Gastroesophageal sphincter (tissue), 3 donors: Measurements from ENCODE around the gene TFAP2E.

Experiments used
- CTCF ChIP-seq, 4 experiments: fragments of 200-600 bp in 2 of 4; fragments of 450-650 bp in 2 of 4; sonication (generic) in 1 of 4; IDR thresholded peaks; one replicate each; pipeline ENCODE4 v1.5.1; 2017 to 2019; ENCODE audit warnings: antibody characterized with exemption in 4 of 4, mild to moderate bottlenecking in 2 of 4, moderate library complexity in 2 of 4
- EP300 ChIP-seq: sonication (generic); formaldehyde crosslinking; IDR thresholded peaks from one replicate; pipeline ENCODE4 v1.6.1; 2017; ENCODE audit warnings: antibody characterized with exemption, mild to moderate bottlenecking
- POLR2A ChIP-seq, 2 donors: fragments of 450-650 bp; IDR thresholded peaks; one replicate each; pipeline ENCODE4 v1.6.1; 2017; ENCODE audit warnings: antibody characterized with exemption in 2 of 2, mild to moderate bottlenecking in 2 of 2, moderate library complexity in 1 of 2

- TF ChIP-seq CTCF (IDR thresholded peaks at IDR 0.05), result no peak
- TF ChIP-seq POLR2A (IDR thresholded peaks at IDR 0.05), result no peak
- no peak for TF ChIP-seq EP300
Observed at GRCh38 chr1:35599411-35599810, 26.3 kb downstream of the TFAP2E start.
